Cortex of kidney (tissue), 1 donor: ENCODE measurements around the gene BMPER.

Experiments
- DNase-seq: peaks from one replicate; lab custom pipeline; 2025; lab: John Stamatoyannopoulos, UW

Gene BMPER

DNA sequence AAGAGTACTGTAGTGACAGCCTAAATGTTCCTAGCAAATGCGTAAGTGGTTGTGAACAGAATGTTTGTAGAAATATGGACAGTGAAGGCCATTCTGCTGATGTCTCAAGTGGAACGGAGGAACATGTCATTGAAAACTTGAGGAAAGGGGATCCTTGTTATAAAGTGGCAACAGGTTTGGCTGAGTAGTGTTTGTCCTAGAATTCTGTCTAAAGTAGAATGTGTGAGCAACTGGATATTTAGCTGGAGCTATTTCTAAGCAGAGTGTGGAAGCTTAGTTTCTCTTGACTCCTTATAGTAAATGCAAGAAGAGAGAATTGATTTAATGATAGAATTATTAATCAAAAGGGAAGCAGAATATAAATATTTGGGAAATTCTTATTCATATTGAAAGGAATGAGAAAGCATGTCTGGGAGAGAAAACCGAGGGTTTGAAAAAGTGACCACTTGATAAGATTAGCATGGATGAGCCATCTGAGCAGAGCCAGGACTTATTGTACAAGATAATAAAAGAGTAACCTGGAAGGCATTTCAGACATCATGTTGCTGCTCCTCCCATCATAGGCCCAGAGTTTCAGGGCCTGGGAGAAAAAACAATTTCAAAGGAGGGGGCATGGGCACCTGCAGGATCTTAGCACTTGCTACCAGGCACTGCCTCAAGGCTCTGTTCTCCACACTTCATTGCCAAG lies 276.1 kb downstream of the BMPER start:
- no peak for DNase-seq

DNA sequence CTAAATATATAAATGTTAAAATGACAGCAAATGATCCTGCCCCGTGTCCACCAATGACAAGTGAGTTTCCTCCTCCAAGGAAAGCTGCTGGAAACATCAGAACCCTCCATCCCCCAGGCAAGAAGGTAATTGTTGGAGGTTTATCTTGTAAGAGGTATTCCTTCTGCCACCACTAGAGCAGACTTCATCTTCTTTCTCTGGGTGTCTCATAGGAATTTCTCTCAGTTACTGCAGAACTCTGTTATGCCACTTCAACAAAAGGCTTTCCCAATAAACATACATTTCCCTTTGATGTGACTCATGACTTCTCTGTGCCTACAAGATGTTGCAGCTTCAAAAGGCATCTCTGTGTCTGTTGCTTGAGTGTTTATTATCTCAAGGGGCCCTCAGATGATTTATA lies 279.1 kb downstream of the BMPER start:
- DNase-seq = no peak

DNA sequence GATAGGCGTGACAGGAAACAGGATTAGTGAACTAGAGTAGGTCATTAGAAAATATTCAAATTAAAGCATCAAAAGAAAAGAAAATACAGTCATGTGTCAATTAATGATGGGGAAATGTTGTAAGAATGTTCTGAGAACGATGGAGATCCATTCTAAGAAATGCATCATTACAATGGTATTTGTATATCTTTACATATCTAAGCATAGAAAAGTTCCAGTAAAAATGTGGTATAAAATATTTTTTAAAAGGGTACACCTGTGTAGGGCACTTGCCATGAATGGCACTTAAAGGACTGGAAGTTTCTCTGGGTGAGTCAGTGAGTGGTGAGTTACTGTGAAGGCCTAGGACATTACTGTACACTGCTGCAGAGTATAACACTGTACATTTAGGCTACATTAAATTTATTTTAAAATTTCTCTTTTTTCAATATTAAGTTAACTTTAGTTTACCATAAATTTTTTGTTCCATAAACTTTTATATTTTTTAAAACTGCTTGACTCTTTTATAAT lies 282.5 kb downstream of the BMPER start:
- DNase-seq = no peak

DNA sequence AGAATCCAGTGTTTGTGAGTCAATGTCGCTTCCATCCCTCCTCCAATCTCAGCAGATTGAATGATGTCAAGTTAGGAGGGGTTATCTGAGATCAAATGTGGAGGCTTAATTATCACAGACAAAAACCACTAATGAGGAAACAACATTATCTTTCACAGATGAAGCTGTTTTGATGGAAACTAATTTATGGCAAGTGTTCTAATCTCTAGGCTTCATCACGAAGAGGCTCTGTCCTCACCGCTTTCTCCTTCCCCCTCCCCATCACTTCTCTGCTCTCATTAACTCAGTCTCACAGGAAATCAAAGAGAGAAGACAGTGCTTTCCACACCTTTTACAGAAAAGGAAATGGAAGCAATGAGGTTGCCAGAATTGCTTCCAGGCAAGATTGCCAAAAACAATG lies 283.7 kb downstream of the BMPER start:
- no peak for DNase-seq

DNA sequence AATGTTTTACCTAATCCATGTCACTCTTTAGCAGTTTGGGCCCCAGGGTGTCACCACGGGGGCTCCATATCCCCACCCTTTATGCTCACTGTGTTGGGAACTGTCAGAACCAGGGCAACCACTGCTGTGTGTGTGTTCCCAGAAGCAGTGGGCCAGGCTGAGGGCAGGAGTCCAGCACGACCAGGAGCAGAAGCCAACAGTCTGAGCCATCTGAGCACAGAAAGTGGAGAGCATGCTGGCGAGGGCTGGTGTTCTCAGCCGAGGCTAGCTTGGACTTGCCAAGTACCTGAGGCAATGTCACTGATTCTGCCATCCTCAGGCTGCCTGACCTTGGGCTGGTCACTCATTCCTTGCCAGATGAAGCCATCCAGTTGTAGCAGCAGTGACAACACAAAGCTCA lies 285.0 kb downstream of the BMPER start:
- no peak for DNase-seq

DNA sequence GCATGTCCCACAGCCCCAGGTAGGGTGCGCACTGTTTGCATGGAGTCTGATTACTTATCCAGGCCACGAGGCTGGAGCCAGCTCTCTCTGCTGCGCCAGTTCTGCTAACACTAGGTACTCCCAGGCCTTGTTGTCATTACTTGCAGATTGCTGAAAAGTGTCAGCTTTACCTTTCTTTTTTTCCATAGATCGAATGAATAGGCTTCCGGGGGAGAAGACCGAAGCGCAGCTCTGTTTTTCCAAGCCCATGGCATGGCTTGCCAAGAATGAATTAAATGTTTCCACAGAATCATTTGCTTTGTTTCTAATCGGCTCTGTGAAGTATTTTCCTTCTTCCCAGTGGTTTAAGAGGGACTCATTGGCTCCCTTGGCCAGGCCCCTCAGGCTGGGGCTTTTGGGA lies 285.8 kb downstream of the BMPER start:
- no peak for DNase-seq

DNA sequence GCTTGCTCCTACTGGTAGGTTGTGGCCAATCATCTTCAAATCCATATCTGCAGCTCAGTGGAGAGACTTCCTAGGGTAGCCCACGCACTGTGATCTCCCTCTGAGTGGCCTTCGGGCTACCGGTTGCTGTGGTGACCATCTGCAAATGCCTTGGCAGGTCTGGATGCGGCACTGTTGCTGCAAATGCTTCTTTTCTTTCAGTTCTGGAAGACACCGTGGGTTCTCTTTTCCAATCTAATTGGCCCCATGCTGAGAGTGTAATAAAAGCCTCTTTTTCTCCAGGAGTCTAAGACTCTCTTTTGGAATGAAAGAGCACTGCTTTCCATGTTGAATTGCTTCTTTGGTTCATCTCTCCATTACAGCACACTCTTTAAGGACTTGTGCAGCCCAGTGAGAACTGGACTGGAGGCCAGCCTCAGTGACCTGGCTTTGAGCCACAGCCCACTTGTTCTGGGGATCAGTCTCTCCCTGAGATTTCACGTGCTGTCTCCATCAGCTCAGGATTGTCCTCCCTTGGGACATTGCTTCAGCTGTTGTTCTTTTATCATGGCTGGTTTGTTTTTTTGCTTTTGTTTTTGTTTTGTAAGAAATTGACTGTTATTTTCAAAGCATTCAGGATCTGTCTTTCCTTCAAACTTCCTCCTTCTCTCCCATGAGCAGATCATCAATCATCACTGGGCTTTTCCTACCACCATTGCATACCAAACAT lies 286.6 kb downstream of the BMPER start:
- DNase-seq = no peak

DNA sequence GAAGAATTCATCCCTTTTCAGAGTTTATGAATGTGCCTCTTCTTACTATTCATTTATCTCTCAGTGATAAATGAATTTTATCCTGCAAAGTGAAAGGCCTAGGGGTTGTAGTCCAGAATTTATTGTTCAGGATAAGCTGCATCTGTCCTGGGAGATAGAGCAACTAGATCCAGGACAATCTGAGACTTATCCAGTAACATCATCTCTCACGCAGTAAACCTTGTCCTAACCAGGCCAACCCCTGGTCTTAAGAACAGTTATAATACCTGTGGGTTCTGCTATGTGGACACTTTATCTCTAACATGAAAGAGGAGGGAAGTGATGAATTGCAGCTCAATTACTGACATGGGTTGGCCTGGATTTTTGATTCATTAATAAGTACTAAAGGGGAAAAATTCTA lies 287.6 kb downstream of the BMPER start:
- DNase-seq = no peak

DNA sequence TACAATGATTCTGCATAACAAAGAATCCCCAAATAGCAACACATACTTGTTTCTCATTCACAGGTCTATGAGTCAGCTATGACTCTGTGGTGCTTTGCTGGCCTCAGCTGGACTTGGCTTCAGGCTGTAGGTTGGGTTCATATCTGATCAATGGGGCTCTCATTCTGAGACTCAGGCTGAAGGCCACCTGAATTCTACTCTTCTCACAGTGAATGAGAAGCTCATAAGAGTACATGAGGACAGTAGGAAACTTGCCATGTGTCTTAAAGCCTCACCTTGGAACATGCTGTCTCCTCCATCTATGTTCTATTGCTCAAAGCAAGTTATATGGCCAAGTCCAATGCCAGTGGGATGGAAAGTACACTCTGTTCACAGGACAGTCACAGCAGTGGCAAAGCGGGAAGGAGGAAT lies 292.9 kb downstream of the BMPER start:
- DNase-seq = no peak
